Thoracic aorta (tissue), 2 donors: Measurements from ENCODE around the gene PTCHD4. TPM values are rescaled to one million over a fixed set of nuclear protein-coding genes. Genes with fewer than 3 reads are reported as not detected.
"Not testable (repeated sequence)": the region's sequence is repeated elsewhere in the genome, so short reads cannot be mapped to it uniquely, and the experiment has no call there.

Experiments
- ATAC-seq: fragments of 150-250 bp; one replicate; pipeline ENCODE4 v1.8.0; 2017; ENCODE audit warnings: low read depth; ENCODE audit not compliant: insufficient number of reproducible peaks, low FRiP score
- DNase-seq: peaks from one replicate; pipeline ENCODE4 v3.0.0-alpha.2; 2020; ENCODE audit warnings: low spot score
- H3K27ac ChIP-seq, 2 donors: fragments of 200-600 bp; sonication (generic); 1 replicate in 1 of 2; 2 replicates in 1 of 2; pipeline ENCODE4 v1.5.1; 2016; ENCODE audit warnings: mild to moderate bottlenecking in 2 of 2, moderate library complexity in 2 of 2
- H3K27me3 ChIP-seq: fragments of 200-600 bp; sonication (generic); replicated peaks from 2 replicates; pipeline ENCODE4 v1.6.0; 2016; ENCODE audit warnings: mild to moderate bottlenecking; ENCODE audit not compliant: insufficient read depth
- H3K36me3 ChIP-seq: fragments of 200-600 bp; sonication (generic); one replicate; pipeline ENCODE4 v1.5.1; 2016
- H3K4me1 ChIP-seq, 2 donors: fragments of 200-600 bp; sonication (generic); 1 replicate in 1 of 2; 2 replicates in 1 of 2; pipeline versions ENCODE4 v1.5.1 to v1.6.0; 2016; ENCODE audit warnings: low read depth in 2 of 2, mild to moderate bottlenecking in 1 of 2; ENCODE audit not compliant: control insufficient read depth in 1 of 2
- H3K4me3 ChIP-seq: fragments of 200-600 bp; sonication (generic); 2 replicates; pipeline ENCODE4 v1.5.1; 2016; ENCODE audit warnings: mild to moderate bottlenecking
- H3K9me3 ChIP-seq: fragments of 200-600 bp; sonication (generic); 2 replicates; pipeline ENCODE4 v1.5.1; 2016
- total RNA-seq, 2 donors: library from RNA; depleted of rRNA; stranded (reverse); fragments of >200 nt; gene quantifications; one replicate each; pipeline versions ENCODE4 v1.1.0 to v1.2.3, GENCODE V29; 2016
- TF ChIP-seq, protein P1 (sequence below): fragments of 200-600 bp; sonication (generic); IDR thresholded peaks from one replicate; pipeline ENCODE4 v1.5.1; 2019; ENCODE audit warnings: antibody characterized with exemption

The PTCHD4 gene
- total RNA-seq, 2 donors from 2014 or later: 2.7 to 4.9 TPM

DNA sequence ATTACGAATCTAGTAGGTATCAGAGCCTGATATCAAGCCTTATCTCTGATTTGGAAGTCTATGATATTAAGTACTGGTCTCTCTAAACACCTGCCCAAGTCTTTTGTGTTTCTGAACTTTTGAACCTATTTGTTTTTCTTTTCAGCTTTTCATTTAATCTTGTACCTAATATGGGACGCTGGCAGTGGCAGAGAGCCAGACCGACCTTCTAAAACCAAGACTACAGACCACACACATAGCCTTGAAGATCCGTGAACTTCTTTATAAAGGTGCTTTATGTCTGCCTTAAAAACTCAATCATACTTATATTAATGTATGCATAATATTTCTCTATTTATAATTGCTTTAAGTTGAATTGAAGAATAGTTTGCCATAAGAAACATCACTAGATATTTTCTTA is 12.6 kb upstream of the PTCHD4 start:
- ATAC-seq (no peak), DNase-seq (no peak)
- Histone ChIP-seq H3K9me3 (no peaks in the 10 kb centered on the region), H3K36me3 (no peaks in the 10 kb centered on the region), H3K27me3 (no peaks in the 10 kb centered on the region), H3K27ac (no peak overlapping the region), H3K4me3 (no peak overlapping the region), H3K4me1 (no peaks in the 10 kb centered on the region)
- TF ChIP-seq, protein P1, sequence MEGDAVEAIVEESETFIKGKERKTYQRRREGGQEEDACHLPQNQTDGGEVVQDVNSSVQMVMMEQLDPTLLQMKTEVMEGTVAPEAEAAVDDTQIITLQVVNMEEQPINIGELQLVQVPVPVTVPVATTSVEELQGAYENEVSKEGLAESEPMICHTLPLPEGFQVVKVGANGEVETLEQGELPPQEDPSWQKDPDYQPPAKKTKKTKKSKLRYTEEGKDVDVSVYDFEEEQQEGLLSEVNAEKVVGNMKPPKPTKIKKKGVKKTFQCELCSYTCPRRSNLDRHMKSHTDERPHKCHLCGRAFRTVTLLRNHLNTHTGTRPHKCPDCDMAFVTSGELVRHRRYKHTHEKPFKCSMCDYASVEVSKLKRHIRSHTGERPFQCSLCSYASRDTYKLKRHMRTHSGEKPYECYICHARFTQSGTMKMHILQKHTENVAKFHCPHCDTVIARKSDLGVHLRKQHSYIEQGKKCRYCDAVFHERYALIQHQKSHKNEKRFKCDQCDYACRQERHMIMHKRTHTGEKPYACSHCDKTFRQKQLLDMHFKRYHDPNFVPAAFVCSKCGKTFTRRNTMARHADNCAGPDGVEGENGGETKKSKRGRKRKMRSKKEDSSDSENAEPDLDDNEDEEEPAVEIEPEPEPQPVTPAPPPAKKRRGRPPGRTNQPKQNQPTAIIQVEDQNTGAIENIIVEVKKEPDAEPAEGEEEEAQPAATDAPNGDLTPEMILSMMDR: no peak

DNA sequence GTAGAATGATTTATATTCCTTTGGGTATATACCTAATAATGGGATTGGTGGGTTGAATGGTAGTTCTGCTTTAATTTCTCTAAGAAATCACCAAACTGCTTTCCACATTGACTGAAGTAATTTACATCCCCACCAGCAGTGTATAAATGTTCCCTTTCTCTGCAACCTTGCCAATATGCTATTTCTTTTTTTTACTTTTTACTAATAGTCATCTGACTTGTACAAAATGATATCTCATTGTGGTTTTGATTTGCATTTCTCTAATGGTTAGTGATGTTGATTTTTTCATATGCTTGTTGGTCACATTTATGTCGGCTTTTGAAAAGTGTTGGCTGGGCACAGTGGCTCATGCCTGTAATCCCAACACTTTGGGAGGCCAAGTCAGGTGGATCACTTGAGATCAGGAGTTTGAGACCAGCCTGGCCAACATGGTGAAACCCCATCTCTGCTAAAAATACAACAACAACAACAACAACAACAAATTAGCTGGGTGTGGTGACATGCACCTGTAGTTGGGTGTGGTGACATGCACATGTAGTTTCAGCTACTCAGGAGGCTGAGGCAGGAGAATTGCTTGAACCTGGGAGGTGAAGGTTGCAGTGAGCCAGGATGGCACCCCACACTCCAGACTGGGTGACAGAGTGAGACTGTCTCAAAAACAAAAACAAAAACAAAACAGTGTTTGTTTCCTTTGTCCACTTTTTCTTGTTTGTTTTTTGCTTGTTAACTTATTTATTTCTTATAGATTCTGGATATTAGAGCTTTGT is 11.2 kb upstream of the PTCHD4 start:
- not testable (repeated sequence) for DNase-seq, H3K4me3 ChIP-seq, H3K36me3 ChIP-seq, H3K27me3 ChIP-seq, H3K27ac ChIP-seq, H3K4me1 ChIP-seq, H3K9me3 ChIP-seq, ATAC-seq

DNA sequence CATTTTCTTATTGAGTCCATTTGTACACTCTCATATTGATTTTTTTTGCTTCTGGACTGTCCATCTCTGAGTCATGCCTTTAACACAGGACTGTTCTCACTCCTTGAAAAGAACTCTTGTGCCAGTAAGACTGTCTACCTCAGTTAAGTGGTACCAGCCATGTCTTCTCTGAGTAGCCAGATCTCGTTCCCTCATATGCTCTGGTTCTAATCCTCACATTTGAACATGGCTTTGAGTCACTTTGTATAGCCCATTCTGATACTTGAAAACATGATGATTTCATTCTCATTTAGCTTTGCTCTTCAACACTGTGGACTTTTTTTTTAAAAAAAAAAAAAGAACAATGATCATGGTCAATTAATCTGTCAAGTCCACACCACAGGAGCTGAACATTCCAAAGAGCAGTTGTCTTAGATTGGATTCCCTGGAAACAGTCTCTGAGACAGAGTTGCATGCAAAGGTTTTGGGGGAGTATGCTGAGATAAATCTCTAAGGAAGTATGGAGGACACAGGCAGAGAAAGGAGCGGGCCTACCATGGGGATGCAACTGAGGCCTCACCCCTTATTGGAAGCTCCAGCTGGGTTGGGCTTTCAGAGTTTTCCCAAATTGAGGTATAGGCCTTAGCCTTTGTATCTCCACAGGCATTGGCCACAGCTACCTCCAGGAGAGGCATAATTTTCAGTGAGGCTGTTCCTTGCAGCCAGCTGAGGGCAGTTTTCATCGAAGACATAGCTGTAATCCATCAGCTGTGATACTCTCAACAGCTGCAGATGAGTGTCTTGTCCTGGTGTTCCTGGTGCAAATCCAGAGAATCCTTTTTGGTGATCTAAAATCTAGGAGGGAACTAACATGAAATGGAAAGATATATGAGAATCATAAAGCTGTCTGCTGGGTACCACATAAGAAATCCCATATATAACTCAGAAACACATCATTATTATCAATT is 6.0 kb upstream of the PTCHD4 start:
- TF ChIP-seq, protein P1: no peak
- Histone ChIP-seq H3K36me3 (no peaks in the 10 kb centered on the region), H3K4me1 (no peaks in the 10 kb centered on the region), H3K4me3 (no peak overlapping the region), H3K27me3 (no peaks in the 10 kb centered on the region), H3K9me3 (no peaks in the 10 kb centered on the region), H3K27ac (no peak overlapping the region)
- ATAC-seq: no peak
- DNase-seq: no peak

DNA sequence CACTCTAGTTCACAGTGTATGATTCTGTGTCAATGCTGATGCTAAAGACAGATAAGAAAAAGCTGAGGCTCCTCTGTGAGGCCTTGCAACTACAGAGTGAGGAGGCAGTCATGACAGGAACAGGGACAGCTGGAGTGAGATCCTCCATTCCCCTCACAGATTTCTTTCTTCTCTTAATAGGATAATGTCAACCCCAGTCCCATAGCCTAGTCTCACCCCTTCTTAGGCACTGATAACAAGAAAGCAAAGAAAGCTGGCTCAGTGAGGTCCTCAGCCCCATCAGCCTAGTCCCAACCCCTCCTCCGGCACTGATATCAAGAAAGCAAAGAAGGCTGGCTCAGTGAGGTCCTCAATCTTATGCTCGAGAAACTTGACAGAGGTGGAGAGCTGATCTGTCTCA is 2.1 kb upstream of the PTCHD4 start:
- Histone ChIP-seq H3K27me3 (no peaks in the 10 kb centered on the region), H3K4me1 (no peaks in the 10 kb centered on the region), H3K36me3 (no peaks in the 10 kb centered on the region), H3K27ac (no peak overlapping the region), H3K4me3 (no peak overlapping the region), H3K9me3 (no peaks in the 10 kb centered on the region)
- TF ChIP-seq, protein P1: no peak
- no peak for ATAC-seq
- DNase-seq: no peak

DNA sequence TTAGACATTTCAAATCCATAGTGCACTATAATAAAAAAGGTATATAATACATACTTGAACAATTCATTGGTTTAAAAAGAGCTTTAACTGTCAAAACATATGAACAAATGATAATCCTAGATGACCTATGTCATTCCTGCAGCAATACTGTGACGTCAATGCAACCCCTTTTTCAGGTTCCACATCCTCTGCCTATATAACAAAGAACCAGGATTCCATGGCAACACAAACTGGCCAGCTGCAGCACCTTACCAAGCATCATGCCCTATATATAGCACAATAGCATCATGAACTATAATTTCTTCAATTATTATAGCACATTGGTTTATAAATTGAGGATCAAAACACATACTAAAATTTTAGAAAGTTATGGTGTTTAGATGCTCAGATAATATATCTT is 578 bp upstream of the PTCHD4 start:
- no peaks in the 10 kb centered on the region for H3K9me3 ChIP-seq
- DNase-seq (no peak), ATAC-seq (no peak)
- peak overlapping the region in 1 of 2 donors; percentile 21 for H3K27ac ChIP-seq
- H3K4me3 ChIP-seq: peak overlapping the region; percentile 57
- TF ChIP-seq, protein P1: no peak
- H3K36me3 ChIP-seq: no peaks in the 10 kb centered on the region
- H3K27me3 ChIP-seq: no peaks in the 10 kb centered on the region
- no peaks in the 10 kb centered on the region for H3K4me1 ChIP-seq
